ENCODE data around the gene PPIF.

- TF ChIP-seq POLR2A (IDR thresholded peaks at IDR 0.05) (no peak), POLR2AphosphoS5 (IDR thresholded peaks at IDR 0.05) (no peak)
- TF ChIP-seq, protein P1, sequence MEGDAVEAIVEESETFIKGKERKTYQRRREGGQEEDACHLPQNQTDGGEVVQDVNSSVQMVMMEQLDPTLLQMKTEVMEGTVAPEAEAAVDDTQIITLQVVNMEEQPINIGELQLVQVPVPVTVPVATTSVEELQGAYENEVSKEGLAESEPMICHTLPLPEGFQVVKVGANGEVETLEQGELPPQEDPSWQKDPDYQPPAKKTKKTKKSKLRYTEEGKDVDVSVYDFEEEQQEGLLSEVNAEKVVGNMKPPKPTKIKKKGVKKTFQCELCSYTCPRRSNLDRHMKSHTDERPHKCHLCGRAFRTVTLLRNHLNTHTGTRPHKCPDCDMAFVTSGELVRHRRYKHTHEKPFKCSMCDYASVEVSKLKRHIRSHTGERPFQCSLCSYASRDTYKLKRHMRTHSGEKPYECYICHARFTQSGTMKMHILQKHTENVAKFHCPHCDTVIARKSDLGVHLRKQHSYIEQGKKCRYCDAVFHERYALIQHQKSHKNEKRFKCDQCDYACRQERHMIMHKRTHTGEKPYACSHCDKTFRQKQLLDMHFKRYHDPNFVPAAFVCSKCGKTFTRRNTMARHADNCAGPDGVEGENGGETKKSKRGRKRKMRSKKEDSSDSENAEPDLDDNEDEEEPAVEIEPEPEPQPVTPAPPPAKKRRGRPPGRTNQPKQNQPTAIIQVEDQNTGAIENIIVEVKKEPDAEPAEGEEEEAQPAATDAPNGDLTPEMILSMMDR (IDR thresholded peaks at IDR 0.05) = no peak
Measured at GRCh38 chr10:79380946-79381721, 33.9 kb downstream of the PPIF start.
